Pancreas (tissue), 10 donors: ENCODE measurements around the gene IQCC. TPM values are rescaled to one million over a fixed set of nuclear protein-coding genes. Genes with fewer than 3 reads are reported as not detected.

Experiments used
- ATAC-seq, 4 donors: fragments of 200-7000 bp; cut with Tn5 transposase; one replicate each; pipeline versions ENCODE4 v1.8.0 to v1.9.1; 2020; ENCODE audit warnings: mild to moderate bottlenecking in 4 of 4, moderate library complexity in 4 of 4
- DNase-seq, 6 donors: peaks; one replicate each; pipeline ENCODE4 v3.0.0-alpha.2; 2020
- FAIRE-seq: peaks from 2 replicates; lab custom pipeline; 2012; peaks lifted over from hg19 to GRCh38; lab: Jason Lieb, UNC
- H3K27ac ChIP-seq, 4 donors: fragments of 200-600 bp; sonication (generic); 1 replicate in 3 of 4; 2 replicates in 1 of 4; pipeline versions ENCODE4 v1.5.0 to v1.8.0; 2020
- H3K27me3 ChIP-seq, 4 donors: fragments of 200-600 bp; one replicate each; pipeline ENCODE4 v1.8.0; 2021
- H3K36me3 ChIP-seq, 3 donors: fragments of 200-600 bp; sonication (generic) in 1 of 3; one replicate each; pipeline versions ENCODE4 v1.5.0 to v1.8.0; 2020 to 2021
- H3K4me1 ChIP-seq, 3 donors: fragments of 200-600 bp; one replicate each; pipeline ENCODE4 v1.8.0; 2021
- H3K4me3 ChIP-seq, 4 donors: fragments of 200-600 bp; sonication (generic) in 2 of 4; one replicate each; pipeline versions ENCODE4 v1.5.0 to v1.8.0; 2020 to 2021
- H3K9me3 ChIP-seq, 4 donors: fragments of 200-600 bp; one replicate each; pipeline ENCODE4 v1.8.0; 2021
- WGBS, 2 donors: extraction: QIAGEN DNeasy Blood & Tissue Kit; methylation state at CpG; one replicate each; pipeline ENCODE4 v1.1.7; 2013; 5-methylcytosine and 5-hydroxymethylcytosine counted together
- intact Hi-C, 3 donors: fragments of 100-400 bp; cut with DNase I; formaldehyde crosslinking; loops; one replicate each; pipeline versions ENCODE4 v1.11.1 to v1.14.2; 2022
- polyA plus RNA-seq, 2 donors: library from polyadenylated mRNA; stranded (reverse); fragments of 200-250 nt; gene quantifications; one replicate each; pipeline ENCODE4 v1.2.3, GENCODE V29; 2013
- total RNA-seq, 6 donors: library from RNA; stranded (reverse); fragmentation: NEBNext Ultra II Directional in 4 of 6; extraction: Animal tissue kit (Norgen Biotek cat#: 25700) in 4 of 6; gene quantifications; one replicate each; pipeline versions ENCODE4 v1.2.1 to v1.2.4, GENCODE V29; 2021 to 2023
- TF ChIP-seq, protein P1 (sequence below), 4 donors: fragments of 200-600 bp; sonication (generic) in 3 of 4; IDR thresholded peaks; one replicate each; pipeline versions ENCODE4 v1.5.0 to v1.8.0; 2021; ENCODE audit warnings: antibody characterized with exemption in 4 of 4
- donor health status: healthy with polysubstance abuse.
- donor health status: DM: no; HTN: no; CAD: no; lungs with moderate emphysema.
- donor health status: DM: no; HTN: no; CAD: no.
- donor health status: control.
- donor health status: control.
- donor health status: Bipolar disorder and iron deficiency.
- donor health status: DM: yes; HTN: yes; CAD: no.
- donor health status: DM: no; HTN: no; CAD: no.
- donor health status: DM: no; HTN: no; CAD: no.
- donor health status: DM: yes; HTN: yes; CAD: no.

Gene IQCC
- total and polyA plus RNA-seq, 8 donors: 1.1 to 5.5 (median 1.5) TPM

DNA sequence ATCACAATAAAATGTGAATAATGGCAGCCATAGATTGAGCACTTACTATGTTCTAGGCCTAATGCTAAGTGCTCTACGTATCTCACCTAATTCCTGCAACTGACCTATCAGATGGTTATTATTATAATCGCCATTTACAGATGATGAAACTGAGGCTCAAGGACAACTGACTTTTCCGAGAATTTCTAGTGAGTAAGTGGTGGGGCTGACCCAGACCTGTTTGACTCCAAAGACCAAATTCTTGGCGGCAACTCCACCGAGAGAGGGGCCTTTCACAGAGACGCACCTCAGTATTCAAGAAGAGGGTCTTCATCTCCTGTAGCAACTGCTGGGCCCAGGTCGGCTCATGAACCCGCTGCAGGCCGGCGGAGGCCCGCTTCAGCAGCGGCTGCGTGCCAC lies 16.1 kb downstream of the IQCC start:
- Histone ChIP-seq H3K36me3 (peaks cover 0 to 15% (median 4%) of the 10 kb centered on the region in 3 donors), H3K4me3 (peak overlapping the region; percentile 49 to 88 (median 79)), H3K4me1 (peaks cover 7 to 20% (median 15%) of the 10 kb centered on the region in 3 donors), H3K27me3 (no peaks in the 10 kb centered on the region), H3K27ac (peak overlapping the region; percentile 57 to 83 (median 74)), H3K9me3 (no peaks in the 10 kb centered on the region)
- FAIRE-seq (no peak), DNase-seq (no peak), ATAC-seq (no peak)
- WGBS, 2 donors: 2 to 3% methylated on average over 13 of the region's 13 CpGs
- intact Hi-C loops: no loop called here
- TF ChIP-seq, protein P1, sequence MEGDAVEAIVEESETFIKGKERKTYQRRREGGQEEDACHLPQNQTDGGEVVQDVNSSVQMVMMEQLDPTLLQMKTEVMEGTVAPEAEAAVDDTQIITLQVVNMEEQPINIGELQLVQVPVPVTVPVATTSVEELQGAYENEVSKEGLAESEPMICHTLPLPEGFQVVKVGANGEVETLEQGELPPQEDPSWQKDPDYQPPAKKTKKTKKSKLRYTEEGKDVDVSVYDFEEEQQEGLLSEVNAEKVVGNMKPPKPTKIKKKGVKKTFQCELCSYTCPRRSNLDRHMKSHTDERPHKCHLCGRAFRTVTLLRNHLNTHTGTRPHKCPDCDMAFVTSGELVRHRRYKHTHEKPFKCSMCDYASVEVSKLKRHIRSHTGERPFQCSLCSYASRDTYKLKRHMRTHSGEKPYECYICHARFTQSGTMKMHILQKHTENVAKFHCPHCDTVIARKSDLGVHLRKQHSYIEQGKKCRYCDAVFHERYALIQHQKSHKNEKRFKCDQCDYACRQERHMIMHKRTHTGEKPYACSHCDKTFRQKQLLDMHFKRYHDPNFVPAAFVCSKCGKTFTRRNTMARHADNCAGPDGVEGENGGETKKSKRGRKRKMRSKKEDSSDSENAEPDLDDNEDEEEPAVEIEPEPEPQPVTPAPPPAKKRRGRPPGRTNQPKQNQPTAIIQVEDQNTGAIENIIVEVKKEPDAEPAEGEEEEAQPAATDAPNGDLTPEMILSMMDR (IDR thresholded peaks at IDR 0.05): no peak

GRCh38 chr1:32221980-32222755 lies 16.7 kb downstream of the IQCC start, which contains the start of the genes EIF3I and TMEM234:
Gene EIF3I, plus strand, starts transcription at chr1:32222407. Its CDS starts 35 bp downstream, at chr1:32222442.
Gene TMEM234, minus strand, starts transcription at chr1:32222353. Its CDS starts 31 bp downstream, at chr1:32222322.
- Histone ChIP-seq H3K27me3 (no peaks in the 10 kb centered on the region), H3K36me3 (peaks cover 0 to 14% (median 4%) of the 10 kb centered on the region in 3 donors), H3K9me3 (no peaks in the 10 kb centered on the region), H3K27ac (peak within 1 kb of the TSS; percentile 57 to 83 (median 74)), H3K4me3 (peak within 1 kb of the TSS; percentile 49 to 88 (median 79)), H3K4me1 (peaks cover 7 to 20% (median 15%) of the 10 kb centered on the region in 3 donors)
- WGBS, 2 donors: 0 to 1% methylated on average over 42 to 46 of the region's 46 CpGs
- intact Hi-C loops: no loop called here
- DNase-seq (peak; percentile 87 to 94 (median 90)), FAIRE-seq (no peak), ATAC-seq (peak; percentile 97 to 99 (median 99))
- TF ChIP-seq, protein P1 (IDR thresholded peaks at IDR 0.05): no peak

GRCh38 chr1:32223683-32224082 lies 18.2 kb downstream of the IQCC start:
- ATAC-seq: no peak
- Histone ChIP-seq H3K9me3 (no peaks in the 10 kb centered on the region), H3K36me3 (peaks cover 0 to 27% (median 9%) of the 10 kb centered on the region in 3 donors), H3K4me3 (peak overlapping the region in 2 of 4 donors; percentile 49 to 75), H3K4me1 (peaks cover 7 to 20% (median 15%) of the 10 kb centered on the region in 3 donors), H3K27me3 (no peaks in the 10 kb centered on the region), H3K27ac (no peak overlapping the region)
- 69 to 78% methylated on average over 3 of the region's 3 CpGs for WGBS, 2 donors
- DNase-seq: no peak
- FAIRE-seq: no peak
- intact Hi-C loops: no loop called here
- TF ChIP-seq, protein P1 (IDR thresholded peaks at IDR 0.05): no peak

GRCh38 chr1:32224285-32224684 lies 18.8 kb downstream of the IQCC start:
- Histone ChIP-seq H3K36me3 (peaks cover 0 to 32% (median 13%) of the 10 kb centered on the region in 3 donors), H3K4me3 (no peak overlapping the region), H3K9me3 (no peaks in the 10 kb centered on the region), H3K27ac (no peak overlapping the region), H3K4me1 (peaks cover 7 to 20% (median 15%) of the 10 kb centered on the region in 3 donors), H3K27me3 (no peaks in the 10 kb centered on the region)
- WGBS, 2 donors: 87 to 88% methylated on average over 4 of the region's 4 CpGs
- TF ChIP-seq, protein P1 (IDR thresholded peaks at IDR 0.05): no peak
- intact Hi-C loops: no loop called here
- FAIRE-seq: no peak
- no peak for ATAC-seq
- DNase-seq: no peak
